PC-9 (cell line): Measurements from ENCODE around the gene EMSY.

ENCODE experiments used
- CTCF ChIP-seq: fragments of 200-600 bp; sonication (generic); conservative IDR thresholded peaks from 2 replicates; pipeline ENCODE4 v1.6.1; 2017; ENCODE audit warnings: mixed run types, antibody characterized with exemption, mild to moderate bottlenecking, moderate library complexity
- EZH2 ChIP-seq: fragments of 200-600 bp; sonication (generic); IDR thresholded peaks from 2 replicates; pipeline ENCODE4 v1.8.0; 2017; ENCODE audit warnings: antibody characterized with exemption, low read depth

GRCh38 chr11:76444065-76444383, 794 bp upstream of the EMSY start:
- TF ChIP-seq CTCF (no peak), EZH2 (no peak)
